T-cell (primary cell): ENCODE results near the gene SORL1. TPM values are rescaled to one million over a fixed set of nuclear protein-coding genes. Genes with fewer than 3 reads are reported as not detected.

Experiments
- ATAC-seq, 4 experiments: fragments of 200-7000 bp in 3 of 4; fragments of 150-1000 bp in 1 of 4; cut with Tn5 transposase; replicated peaks in 1 of 4; 1 replicate in 3 of 4; 2 replicates in 1 of 4; pipeline ENCODE4 v1.10.0; 2021; ENCODE audit warnings: moderate library complexity in 3 of 4, mild to moderate bottlenecking in 2 of 4, moderate number of reproducible peaks in 1 of 4
- CTCF ChIA-PET, 2 donors: fragments of 300-600 bp; sonication (Branson Sonifier 250); formaldehyde crosslinking; loops; one replicate each; lab custom pipeline; 2022; ENCODE audit warnings: antibody characterized with exemption in 2 of 2; lab: Charles Lee
- POLR2A ChIA-PET, 2 donors: fragments of 300-600 bp; sonication (Branson Sonifier 250); formaldehyde crosslinking; loops; one replicate each; lab custom pipeline; 2022; ENCODE audit warnings: antibody characterized with exemption in 2 of 2; lab: Charles Lee
- DNase-seq, 35 experiments: peaks; one replicate each; pipeline versions ENCODE4 v3.0.0 to v3.0.0-alpha.2; 2013 to 2023
- H3K27ac ChIP-seq: one replicate; pipeline ENCODE4 v1.5.1; 2013; ENCODE audit warnings: low read length
- H3K27me3 ChIP-seq, 2 experiments: replicated peaks in 1 of 2; 1 replicate in 1 of 2; 2 replicates in 1 of 2; pipeline versions ENCODE4 v1.6.1 to v1.7.0; 2013; ENCODE audit warnings: low read length in 1 of 2, mixed read lengths in 1 of 2; ENCODE audit not compliant: control insufficient read depth in 2 of 2, insufficient read depth in 2 of 2; ENCODE audit errors: extremely low read depth in 1 of 2
- H3K36me3 ChIP-seq, 2 donors: 1 replicate in 1 of 2; 2 replicates in 1 of 2; pipeline versions ENCODE4 v1.6.1 to v1.7.0; 2013; ENCODE audit warnings: low read length in 1 of 2; ENCODE audit not compliant: control insufficient read depth in 2 of 2, insufficient read depth in 1 of 2; ENCODE audit errors: extremely low read depth in 1 of 2
- H3K4me1 ChIP-seq, 2 experiments: 1 replicate in 1 of 2; 2 replicates in 1 of 2; pipeline versions ENCODE4 v1.6.1 to v1.7.0; 2013; ENCODE audit warnings: low read length in 2 of 2, mixed read lengths in 1 of 2; ENCODE audit not compliant: insufficient read depth in 2 of 2, control insufficient read depth in 1 of 2; ENCODE audit errors: extremely low read depth in 1 of 2
- H3K4me3 ChIP-seq, 2 donors: 1 replicate in 1 of 2; 2 replicates in 1 of 2; pipeline versions ENCODE4 v1.5.1 to v1.7.0; 2013; ENCODE audit warnings: mild to moderate bottlenecking in 2 of 2, low read length in 1 of 2, moderate library complexity in 1 of 2; ENCODE audit not compliant: control insufficient read depth in 1 of 2; ENCODE audit errors: extremely low read depth in 1 of 2
- H3K9me3 ChIP-seq: 2 replicates; pipeline ENCODE4 v1.7.0; 2013
- H3K27ac Mint-ChIP-seq, 2 donors: one replicate each; pipeline ENCODE4 v1.8.0; 2020 to 2021; ENCODE audit warnings: mild to moderate bottlenecking in 2 of 2, mixed read lengths in 2 of 2
- H3K27me3 Mint-ChIP-seq, 2 donors: one replicate each; pipeline ENCODE4 v1.8.0; 2021 to 2022; ENCODE audit warnings: mixed read lengths in 2 of 2
- H3K36me3 Mint-ChIP-seq: one replicate; pipeline ENCODE4 v1.8.0; 2021; ENCODE audit warnings: mixed read lengths
- H3K4me1 Mint-ChIP-seq, 3 donors: one replicate each; pipeline ENCODE4 v1.8.0; 2020 to 2022; ENCODE audit warnings: mixed read lengths in 3 of 3, mild to moderate bottlenecking in 1 of 3
- H3K4me3 Mint-ChIP-seq, 3 donors: one replicate each; pipeline ENCODE4 v1.8.0; 2020 to 2022; ENCODE audit warnings: mild to moderate bottlenecking in 3 of 3, mixed read lengths in 3 of 3, moderate library complexity in 3 of 3
- H3K9me3 Mint-ChIP-seq, 3 donors: one replicate each; pipeline ENCODE4 v1.8.0; 2020 to 2022; ENCODE audit warnings: mixed read lengths in 3 of 3
- WGBS: methylation state at CpG from one replicate; pipeline ENCODE4 v1.1.5; 2013; ENCODE audit warnings: missing lambda C conversion rate; ENCODE audit not compliant: insufficient coverage; 5-methylcytosine and 5-hydroxymethylcytosine counted together
- total RNA-seq, 35 experiments: library from RNA in 6 of 35; stranded (reverse) in 6 of 35; fragments of 120-200 nt in 1 of 35; gene quantifications; one replicate each; pipeline versions ENCODE4 v1.2.1 to v1.2.4 and lab custom pipeline; 2013 to 2026

The SORL1 gene
- total RNA-seq, 5 donors from 2014 or later (not counting 1 experiment from before 2014, with no cell fraction given), result 361 to 422 (median 392) TPM

GRCh38 chr11:121670266-121670665 is 218.2 kb downstream of the SORL1 start:
- ChIA-PET CTCF (interaction anchor here in 1 of 2 donors (0.6 kb wide), 1 partner anchor 964 kb away, joined by 10 read pairs; no protein-coding TSS in a partner anchor), POLR2A (interaction anchor here in 1 of 2 donors (0.6 kb wide), 2 partner anchors 175 to 1726 kb away, joined by 3 to 4 read pairs; no protein-coding TSS in a partner anchor)
- Mint-ChIP-seq H3K4me3 (no peak overlapping the region), H3K4me1 (no peaks in the 10 kb centered on the region), H3K9me3 (no peaks in the 10 kb centered on the region), H3K36me3 (no peaks in the 10 kb centered on the region), H3K27ac (no peak overlapping the region), H3K27me3 (peaks cover 0 to 4% of the 10 kb centered on the region in 2 donors)
- no peak for DNase-seq
- Histone ChIP-seq H3K27me3 (no peaks in the 10 kb centered on the region), H3K4me1 (no peaks in the 10 kb centered on the region), H3K27ac (no peak overlapping the region), H3K9me3 (no peaks in the 10 kb centered on the region), H3K36me3 (no peaks in the 10 kb centered on the region), H3K4me3 (no peak overlapping the region)
- no peak for ATAC-seq
- WGBS, result 67% methylated on average over 1 of the region's 3 CpGs

GRCh38 chr11:121670805-121671282 is 218.7 kb downstream of the SORL1 start:
- Mint-ChIP-seq H3K27ac (no peak overlapping the region), H3K36me3 (no peaks in the 10 kb centered on the region), H3K27me3 (peaks cover 0 to 4% of the 10 kb centered on the region in 2 donors), H3K9me3 (no peaks in the 10 kb centered on the region), H3K4me1 (no peaks in the 10 kb centered on the region), H3K4me3 (no peak overlapping the region)
- ChIA-PET CTCF (interaction anchor here in 1 of 2 donors (0.6 kb wide), 1 partner anchor 686 kb away, joined by 6 read pairs; no protein-coding TSS in a partner anchor), POLR2A (interaction anchor here in 1 of 2 donors (0.6 kb wide), 1 partner anchor 176 kb away, joined by 3 read pairs; no protein-coding TSS in a partner anchor)
- Histone ChIP-seq H3K4me3 (no peak overlapping the region), H3K27me3 (no peaks in the 10 kb centered on the region), H3K36me3 (no peaks in the 10 kb centered on the region), H3K4me1 (no peaks in the 10 kb centered on the region), H3K9me3 (no peaks in the 10 kb centered on the region), H3K27ac (no peak overlapping the region)
- ATAC-seq (no peak), DNase-seq (no peak)
- 98% methylated on average over 4 of the region's 5 CpGs for WGBS

GRCh38 chr11:121671283-121672168 is 219.4 kb downstream of the SORL1 start:
- Histone ChIP-seq H3K27ac (no peak overlapping the region), H3K27me3 (no peaks in the 10 kb centered on the region), H3K9me3 (no peaks in the 10 kb centered on the region), H3K4me1 (no peaks in the 10 kb centered on the region), H3K4me3 (no peak overlapping the region), H3K36me3 (no peaks in the 10 kb centered on the region)
- peaks cover 0 to 4% of the 10 kb centered on the region in 2 donors for H3K27me3 Mint-ChIP-seq
- no peak overlapping the region for H3K4me3 Mint-ChIP-seq
- ATAC-seq, result no peak
- WGBS, result 86% methylated on average over 14 of the region's 19 CpGs
- H3K27ac Mint-ChIP-seq, result no peak overlapping the region
- POLR2A ChIA-PET, result no interaction called here
- CTCF ChIA-PET, result interaction anchor here in 1 of 2 donors (0.6 kb wide), 2 partner anchors 16 to 687 kb away, joined by 3 to 6 read pairs; no protein-coding TSS in a partner anchor
- H3K4me1 Mint-ChIP-seq, result no peaks in the 10 kb centered on the region
- H3K9me3 Mint-ChIP-seq, result no peaks in the 10 kb centered on the region
- H3K36me3 Mint-ChIP-seq, result no peaks in the 10 kb centered on the region
- no peak for DNase-seq

GRCh38 chr11:121672630-121673487 is 220.7 kb downstream of the SORL1 start:
- no peaks in the 10 kb centered on the region for H3K27me3 ChIP-seq
- ATAC-seq (no peak), DNase-seq (no peak)
- no peaks in the 10 kb centered on the region for H3K36me3 ChIP-seq
- H3K4me3 ChIP-seq, result no peak overlapping the region
- POLR2A ChIA-PET, result no interaction called here
- H3K27ac ChIP-seq, result no peak overlapping the region
- no peaks in the 10 kb centered on the region for H3K4me1 ChIP-seq
- H3K4me1 Mint-ChIP-seq, result no peaks in the 10 kb centered on the region
- H3K36me3 Mint-ChIP-seq, result no peaks in the 10 kb centered on the region
- no peaks in the 10 kb centered on the region for H3K9me3 Mint-ChIP-seq
- H3K27me3 Mint-ChIP-seq, result peaks cover 0 to 4% of the 10 kb centered on the region in 2 donors
- no peak overlapping the region for H3K27ac Mint-ChIP-seq
- CTCF ChIA-PET, result interaction anchor here in 1 of 2 donors (0.6 kb wide), 1 partner anchor 480 kb away, joined by 4 read pairs; no protein-coding TSS in a partner anchor
- 78% methylated on average over 11 of the region's 13 CpGs for WGBS
- H3K4me3 Mint-ChIP-seq, result no peak overlapping the region
- no peaks in the 10 kb centered on the region for H3K9me3 ChIP-seq

GRCh38 chr11:121681550-121682268 is 229.6 kb downstream of the SORL1 start:
- DNase-seq (no peak), ATAC-seq (no peak)
- Mint-ChIP-seq H3K27me3 (peaks cover 0 to 7% of the 10 kb centered on the region in 2 donors), H3K4me1 (no peaks in the 10 kb centered on the region), H3K9me3 (no peaks in the 10 kb centered on the region), H3K36me3 (no peaks in the 10 kb centered on the region), H3K27ac (no peak overlapping the region), H3K4me3 (no peak overlapping the region)
- H3K4me1 ChIP-seq, result no peaks in the 10 kb centered on the region
- no peaks in the 10 kb centered on the region for H3K9me3 ChIP-seq
- no peaks in the 10 kb centered on the region for H3K27me3 ChIP-seq
- WGBS, result 75% methylated on average over 1 of the region's 1 CpG
- H3K4me3 ChIP-seq, result no peak overlapping the region
- ChIA-PET CTCF (no interaction called here), POLR2A (no interaction called here)
- H3K27ac ChIP-seq, result no peak overlapping the region
- H3K36me3 ChIP-seq, result no peaks in the 10 kb centered on the region
